HepG2 (cell line): ENCODE measurements around the gene GJC1.

Experiments used
- ATF6 ChIP-seq: sonication (generic); formaldehyde crosslinking; conservative IDR thresholded peaks from 2 replicates; pipeline ENCODE4 v1.4.0; 2020; ENCODE audit warnings: missing genetic modification reagents
- CTCF ChIP-seq: sonication (generic); formaldehyde crosslinking; IDR thresholded peaks from 2 replicates; pipeline ENCODE4 v1.5.0; 2020; ENCODE audit warnings: mild to moderate bottlenecking, missing genetic modification reagents, moderate library complexity
- ERF ChIP-seq: IDR thresholded peaks from 2 replicates; pipeline ENCODE4 v1.6.1; 2018; ENCODE audit warnings: missing biosample characterization, missing genetic modification reagents
- EZH2 ChIP-seq: conservative IDR thresholded peaks from 2 replicates; pipeline ENCODE4 v1.6.1; 2012; ENCODE audit warnings: mild to moderate bottlenecking, low read depth, low read length, moderate library complexity
- GPBP1L1 ChIP-seq: sonication (generic); formaldehyde crosslinking; IDR thresholded peaks from 2 replicates; pipeline ENCODE4 v1.5.0; 2020; ENCODE audit warnings: mild to moderate bottlenecking, missing genetic modification reagents
- HNRNPLL ChIP-seq: fragments of 200-400 bp; formaldehyde crosslinking; IDR thresholded peaks from 2 replicates; pipeline ENCODE4 v1.6.1; 2017; ENCODE audit warnings: mild to moderate bottlenecking, low read depth, low read length; ENCODE audit not compliant: poor library complexity, severe bottlenecking
- KAT7 ChIP-seq: IDR thresholded peaks from 2 replicates; pipeline ENCODE4 v1.6.1; 2018; ENCODE audit warnings: borderline replicate concordance, missing compliant biosample characterization
- POLR2AphosphoS2 ChIP-seq: IDR thresholded peaks from 2 replicates; pipeline ENCODE4 v1.6.1; 2011; ENCODE audit warnings: low read depth, low read length, improper control_type of control experiment
- RBAK ChIP-seq: sonication (generic); formaldehyde crosslinking; IDR thresholded peaks from 2 replicates; pipeline ENCODE4 v1.5.1; 2020; ENCODE audit warnings: mild to moderate bottlenecking, missing genetic modification reagents
- REST ChIP-seq, 2 experiments: IDR thresholded peaks; 2 replicates each; pipeline ENCODE4 v1.6.1; 2011 to 2012; ENCODE audit warnings: low read length in 2 of 2, borderline replicate concordance in 1 of 2, low read depth in 1 of 2, mild to moderate bottlenecking in 1 of 2, moderate library complexity in 1 of 2
- SUZ12 ChIP-seq: fragments of 150-350 bp; IDR thresholded peaks from 2 replicates; pipeline ENCODE4 v1.6.1; 2014; ENCODE audit warnings: low read depth, low read length
- ZNF207 ChIP-seq: fragments of 450-650 bp; IDR thresholded peaks from 2 replicates; pipeline ENCODE4 v1.6.1; 2016; ENCODE audit warnings: antibody characterized with exemption, borderline replicate concordance

GRCh38 chr17:44763170-44763569, 66.9 kb downstream of the GJC1 start:
- TF ChIP-seq KAT7 (CRISPR knock-in tag): no peak
- TF ChIP-seq CTCF (CRISPR knock-in tag): no peak
- no peak for TF ChIP-seq ATF6 (CRISPR knock-in tag)
- TF ChIP-seq HNRNPLL: no peak
- no peak for TF ChIP-seq ERF (CRISPR knock-in tag)
- TF ChIP-seq REST (IDR thresholded peaks at IDR 0.05; ENCODE audit: borderline replicate concordance in 1 of 2, low read depth in 1 of 2, low read length in 2 of 2): no peak
- TF ChIP-seq ZNF207: no peak
- TF ChIP-seq SUZ12: no peak
- TF ChIP-seq GPBP1L1: no peak
- no peak for TF ChIP-seq POLR2AphosphoS2
- no peak for TF ChIP-seq EZH2
- no peak for TF ChIP-seq RBAK (CRISPR knock-in tag)
